OCI-LY3 (cell line): ENCODE results near the gene NLRP11.

Experiments
- EZH2phosphoT487 ChIP-seq: fragments of 200-600 bp; shearing (Covaris generic); IDR thresholded peaks from 2 replicates; pipeline ENCODE4 v1.6.1; 2018; ENCODE audit warnings: antibody characterized with exemption, mixed run types, low read depth
- TF ChIP-seq, protein P1 (sequence below): fragments of 200-600, 300-600 bp; sonication (generic); IDR thresholded peaks from 2 replicates; pipeline ENCODE4 v1.5.1; 2014; ENCODE audit warnings: antibody characterized with exemption, low read length, low read depth

DNA sequence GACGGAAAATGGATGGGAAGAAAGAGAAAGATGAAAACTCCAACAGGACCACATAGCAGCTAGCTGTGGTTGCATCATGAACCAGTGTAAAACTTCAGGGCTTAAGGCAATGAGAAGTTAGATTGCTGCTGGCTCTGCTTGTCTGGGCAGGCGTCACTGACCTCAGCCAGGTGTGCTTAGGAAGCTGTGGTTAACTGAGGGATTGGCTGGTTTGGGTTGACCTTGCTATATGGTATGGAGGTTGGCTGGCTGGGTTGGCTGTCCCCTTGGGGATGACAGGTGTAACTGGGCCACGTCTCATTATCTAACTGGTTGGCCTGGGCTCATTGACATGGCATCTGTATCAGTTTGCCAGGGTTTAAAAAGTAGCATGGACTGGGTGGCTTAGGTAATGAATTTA, 45.4 kb upstream of the NLRP11 start:
- TF ChIP-seq, protein P1, sequence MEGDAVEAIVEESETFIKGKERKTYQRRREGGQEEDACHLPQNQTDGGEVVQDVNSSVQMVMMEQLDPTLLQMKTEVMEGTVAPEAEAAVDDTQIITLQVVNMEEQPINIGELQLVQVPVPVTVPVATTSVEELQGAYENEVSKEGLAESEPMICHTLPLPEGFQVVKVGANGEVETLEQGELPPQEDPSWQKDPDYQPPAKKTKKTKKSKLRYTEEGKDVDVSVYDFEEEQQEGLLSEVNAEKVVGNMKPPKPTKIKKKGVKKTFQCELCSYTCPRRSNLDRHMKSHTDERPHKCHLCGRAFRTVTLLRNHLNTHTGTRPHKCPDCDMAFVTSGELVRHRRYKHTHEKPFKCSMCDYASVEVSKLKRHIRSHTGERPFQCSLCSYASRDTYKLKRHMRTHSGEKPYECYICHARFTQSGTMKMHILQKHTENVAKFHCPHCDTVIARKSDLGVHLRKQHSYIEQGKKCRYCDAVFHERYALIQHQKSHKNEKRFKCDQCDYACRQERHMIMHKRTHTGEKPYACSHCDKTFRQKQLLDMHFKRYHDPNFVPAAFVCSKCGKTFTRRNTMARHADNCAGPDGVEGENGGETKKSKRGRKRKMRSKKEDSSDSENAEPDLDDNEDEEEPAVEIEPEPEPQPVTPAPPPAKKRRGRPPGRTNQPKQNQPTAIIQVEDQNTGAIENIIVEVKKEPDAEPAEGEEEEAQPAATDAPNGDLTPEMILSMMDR = no peak
- no peak for TF ChIP-seq EZH2phosphoT487
